PC-3 (cell line): Measurements from ENCODE around the gene RGS8.

Experiments
- CTCF ChIP-seq: fragments of 300-600 bp; sonication (generic); conservative IDR thresholded peaks from 2 replicates; pipeline ENCODE4 v1.5.1; 2017; ENCODE audit warnings: antibody characterized with exemption, low read depth, mild to moderate bottlenecking, low read length
- EZH2 ChIP-seq: fragments of 300-600 bp; sonication (generic); IDR thresholded peaks from one replicate; pipeline ENCODE4 v1.6.1; 2017; ENCODE audit warnings: antibody characterized with exemption, mild to moderate bottlenecking, low read length; ENCODE audit not compliant: unreplicated experiment
- EZH2phosphoT487 ChIP-seq: fragments of 300-600 bp; sonication (generic); IDR thresholded peaks from 2 replicates; pipeline ENCODE4 v1.6.1; 2018; ENCODE audit warnings: mild to moderate bottlenecking, antibody characterized with exemption, low read length, borderline replicate concordance

DNA sequence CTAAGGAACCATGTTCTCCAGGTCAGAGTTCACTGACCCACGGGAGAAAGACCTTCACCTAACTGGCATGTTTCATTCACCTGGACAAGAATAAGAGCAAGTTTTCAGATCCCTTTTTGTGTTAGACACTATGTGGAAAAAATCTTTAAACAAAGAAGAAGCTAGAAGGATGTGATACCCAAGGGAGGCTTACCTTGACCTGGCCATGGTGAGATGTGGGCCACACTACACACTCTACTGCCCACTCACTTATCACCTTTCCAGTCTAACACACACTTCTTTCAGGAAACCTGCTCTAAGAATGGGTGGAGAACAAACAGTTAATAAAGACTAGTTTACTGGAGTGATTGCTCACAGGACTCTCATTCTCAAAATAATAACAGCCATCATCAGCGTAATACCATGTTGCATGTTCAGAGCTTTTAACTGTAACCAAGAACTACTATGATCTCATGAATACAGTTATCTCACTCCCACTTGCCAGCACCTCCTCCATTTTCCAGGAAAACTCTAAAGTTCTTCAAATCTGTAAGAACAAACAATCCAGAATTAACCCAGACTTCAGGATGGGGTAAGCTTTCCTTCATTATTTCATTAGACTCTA lies 1.4 kb downstream of the RGS8 start:
- TF ChIP-seq EZH2 (no peak), CTCF (no peak), EZH2phosphoT487 (no peak)
